ENCODE data around the gene DCC. TPM values are rescaled to one million over a fixed set of nuclear protein-coding genes. Genes with fewer than 3 reads are reported as not detected.

The DCC gene
- polyA plus RNA-seq, 1 donor (not counting 4 experiments of a cell fraction or from before 2014, with no cell fraction given) = not detected

GRCh38 chr18:52682260-52682659 is 342.3 kb downstream of the DCC start:
- DNase-seq (ENCODE audit: low read depth, low spot score) (no peak), FAIRE-seq (no peak)
- H4K20me1 ChIP-seq (ENCODE audit: control insufficient read depth, extremely low read depth, insufficient read depth, low read length) = no peaks in the 10 kb centered on the region
- no peaks in the 10 kb centered on the region for H3K36me3 ChIP-seq (ENCODE audit: control insufficient read depth in 2 of 2, extremely low read depth in 1 of 2, insufficient read depth in 2 of 2, low read length in 2 of 2)
- no peak overlapping the region for H2AFZ ChIP-seq (ENCODE audit: control insufficient read depth, low read length)
- no peak overlapping the region for H3K4me3 ChIP-seq (ENCODE audit: control insufficient read depth in 2 of 3, extremely low read depth in 1 of 3, insufficient read depth in 2 of 3, low read depth in 1 of 3, low read length in 3 of 3)
- TF ChIP-seq EZH2 (IDR thresholded peaks at IDR 0.05; ENCODE audit: low read length) (no peak), CTCF (optimal IDR thresholded peaks at IDR 0.05 in 1 of 3, IDR thresholded peaks at IDR 0.05 in 1 of 3, conservative IDR thresholded peaks at IDR 0.05 in 1 of 3; ENCODE audit: extremely low read depth in 1 of 3, insufficient read depth in 2 of 3, low read length in 3 of 3) (no peak)
- H3K4me2 ChIP-seq (ENCODE audit: control insufficient read depth, extremely low read depth, insufficient read depth, low read depth, low read length) = no peak overlapping the region
- no peak overlapping the region for H3K27ac ChIP-seq (ENCODE audit: control insufficient read depth, insufficient read depth, low read length)
- no peaks in the 10 kb centered on the region for H3K27me3 ChIP-seq (ENCODE audit: control insufficient read depth, extremely low read depth, insufficient read depth, low read length)
- dilution Hi-C loops (cut with MboI; ENCODE audit: extremely low pct_ligation_motif_present, low sequenced_read_pairs) = no loop called here
- no peaks in the 10 kb centered on the region for H3K79me2 ChIP-seq (ENCODE audit: control insufficient read depth, insufficient read depth, low read length)
- H3K4me1 ChIP-seq (ENCODE audit: control insufficient read depth, extremely low read depth, insufficient read depth, low read length) = no peaks in the 10 kb centered on the region
- no peaks in the 10 kb centered on the region for H3K9me3 ChIP-seq (ENCODE audit: control insufficient read depth, low read depth, low read length)
- no peaks in the 10 kb centered on the region for H3K9me1 ChIP-seq (ENCODE audit: control insufficient read depth, extremely low read depth, insufficient read depth, low read length)
- no peak overlapping the region for H3K9ac ChIP-seq (ENCODE audit: control insufficient read depth, extremely low read depth, insufficient read depth, low read length)

DNA sequence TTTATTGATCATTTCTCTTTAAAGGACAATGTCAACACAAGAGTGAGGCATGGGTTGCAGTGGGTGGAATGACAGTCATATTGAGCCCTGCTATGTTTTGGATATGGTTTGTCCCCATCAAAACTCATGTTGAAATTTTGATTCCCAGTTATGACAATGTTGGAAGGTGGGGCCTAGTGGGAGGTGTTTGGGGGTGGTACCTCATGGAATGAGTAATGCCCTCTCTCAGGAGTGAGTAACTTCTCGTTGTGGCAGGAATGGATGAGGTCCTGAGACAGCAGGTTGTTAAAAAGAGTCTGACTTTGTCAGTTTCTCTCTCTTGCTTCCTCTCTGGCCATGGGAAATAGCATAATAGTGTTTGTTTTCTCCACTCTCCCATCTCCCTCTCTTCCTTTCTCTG is 345.3 kb downstream of the DCC start:
- no peaks in the 10 kb centered on the region for H3K79me2 ChIP-seq (ENCODE audit: control insufficient read depth, insufficient read depth, low read length)
- H4K20me1 ChIP-seq (ENCODE audit: control insufficient read depth, extremely low read depth, insufficient read depth, low read length) = no peaks in the 10 kb centered on the region
- no peak overlapping the region for H3K9ac ChIP-seq (ENCODE audit: control insufficient read depth, extremely low read depth, insufficient read depth, low read length)
- no peaks in the 10 kb centered on the region for H3K4me1 ChIP-seq (ENCODE audit: control insufficient read depth, extremely low read depth, insufficient read depth, low read length)
- H2AFZ ChIP-seq (ENCODE audit: control insufficient read depth, low read length) = no peak overlapping the region
- H3K27ac ChIP-seq (ENCODE audit: control insufficient read depth, insufficient read depth, low read length) = no peak overlapping the region
- no peak for FAIRE-seq
- H3K4me3 ChIP-seq (ENCODE audit: control insufficient read depth in 2 of 3, extremely low read depth in 1 of 3, insufficient read depth in 2 of 3, low read depth in 1 of 3, low read length in 3 of 3) = no peak overlapping the region
- no peak for DNase-seq (ENCODE audit: low read depth, low spot score)
- H3K4me2 ChIP-seq (ENCODE audit: control insufficient read depth, extremely low read depth, insufficient read depth, low read depth, low read length) = no peak overlapping the region
- H3K27me3 ChIP-seq (ENCODE audit: control insufficient read depth, extremely low read depth, insufficient read depth, low read length) = no peaks in the 10 kb centered on the region
- no peaks in the 10 kb centered on the region for H3K9me3 ChIP-seq (ENCODE audit: control insufficient read depth, low read depth, low read length)
- dilution Hi-C loops (cut with MboI; ENCODE audit: extremely low pct_ligation_motif_present, low sequenced_read_pairs) = no loop called here
- no peak for TF ChIP-seq CTCF (optimal IDR thresholded peaks at IDR 0.05 in 1 of 3, IDR thresholded peaks at IDR 0.05 in 1 of 3, conservative IDR thresholded peaks at IDR 0.05 in 1 of 3; ENCODE audit: extremely low read depth in 1 of 3, insufficient read depth in 2 of 3, low read length in 3 of 3)
- TF ChIP-seq EZH2 (IDR thresholded peaks at IDR 0.05; ENCODE audit: low read length) = no peak
- no peaks in the 10 kb centered on the region for H3K9me1 ChIP-seq (ENCODE audit: control insufficient read depth, extremely low read depth, insufficient read depth, low read length)
- H3K36me3 ChIP-seq (ENCODE audit: control insufficient read depth in 2 of 2, extremely low read depth in 1 of 2, insufficient read depth in 2 of 2, low read length in 2 of 2) = no peaks in the 10 kb centered on the region

Measured in keratinocyte (primary cell).